ENCODE measurements around the gene CMC1.

CMC1 gene

GRCh38 chr3:28250999-28251398 lies 9.6 kb downstream of the CMC1 start:
- Mint-ChIP-seq H3K4me3 (no peak overlapping the region), H3K4me1 (peaks cover 22% of the 10 kb centered on the region), H3K27me3 (ENCODE audit: low read depth, poor library complexity) (no peaks in the 10 kb centered on the region), H3K36me3 (ENCODE audit: low read depth) (peaks cover 30% of the 10 kb centered on the region), H3K9me3 (no peaks in the 10 kb centered on the region), H3K27ac (peak overlapping the region; percentile 43)
- no peak for DNase-seq
- TF ChIP-seq, protein P1, sequence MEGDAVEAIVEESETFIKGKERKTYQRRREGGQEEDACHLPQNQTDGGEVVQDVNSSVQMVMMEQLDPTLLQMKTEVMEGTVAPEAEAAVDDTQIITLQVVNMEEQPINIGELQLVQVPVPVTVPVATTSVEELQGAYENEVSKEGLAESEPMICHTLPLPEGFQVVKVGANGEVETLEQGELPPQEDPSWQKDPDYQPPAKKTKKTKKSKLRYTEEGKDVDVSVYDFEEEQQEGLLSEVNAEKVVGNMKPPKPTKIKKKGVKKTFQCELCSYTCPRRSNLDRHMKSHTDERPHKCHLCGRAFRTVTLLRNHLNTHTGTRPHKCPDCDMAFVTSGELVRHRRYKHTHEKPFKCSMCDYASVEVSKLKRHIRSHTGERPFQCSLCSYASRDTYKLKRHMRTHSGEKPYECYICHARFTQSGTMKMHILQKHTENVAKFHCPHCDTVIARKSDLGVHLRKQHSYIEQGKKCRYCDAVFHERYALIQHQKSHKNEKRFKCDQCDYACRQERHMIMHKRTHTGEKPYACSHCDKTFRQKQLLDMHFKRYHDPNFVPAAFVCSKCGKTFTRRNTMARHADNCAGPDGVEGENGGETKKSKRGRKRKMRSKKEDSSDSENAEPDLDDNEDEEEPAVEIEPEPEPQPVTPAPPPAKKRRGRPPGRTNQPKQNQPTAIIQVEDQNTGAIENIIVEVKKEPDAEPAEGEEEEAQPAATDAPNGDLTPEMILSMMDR (IDR thresholded peaks at IDR 0.05): no peak

- H3K4me3 Mint-ChIP-seq: no peak overlapping the region
- TF ChIP-seq, protein P1 (IDR thresholded peaks at IDR 0.05): no peak
- no peak overlapping the region for H3K27ac Mint-ChIP-seq
- no peaks in the 10 kb centered on the region for H3K9me3 Mint-ChIP-seq
- H3K4me1 Mint-ChIP-seq: peaks cover 22% of the 10 kb centered on the region
- DNase-seq: no peak
- H3K36me3 Mint-ChIP-seq (ENCODE audit: low read depth): peaks cover 26% of the 10 kb centered on the region
- no peaks in the 10 kb centered on the region for H3K27me3 Mint-ChIP-seq (ENCODE audit: low read depth, poor library complexity)
Observed at GRCh38 chr3:28252001-28252431, 10.6 kb downstream of the CMC1 start.

DNA sequence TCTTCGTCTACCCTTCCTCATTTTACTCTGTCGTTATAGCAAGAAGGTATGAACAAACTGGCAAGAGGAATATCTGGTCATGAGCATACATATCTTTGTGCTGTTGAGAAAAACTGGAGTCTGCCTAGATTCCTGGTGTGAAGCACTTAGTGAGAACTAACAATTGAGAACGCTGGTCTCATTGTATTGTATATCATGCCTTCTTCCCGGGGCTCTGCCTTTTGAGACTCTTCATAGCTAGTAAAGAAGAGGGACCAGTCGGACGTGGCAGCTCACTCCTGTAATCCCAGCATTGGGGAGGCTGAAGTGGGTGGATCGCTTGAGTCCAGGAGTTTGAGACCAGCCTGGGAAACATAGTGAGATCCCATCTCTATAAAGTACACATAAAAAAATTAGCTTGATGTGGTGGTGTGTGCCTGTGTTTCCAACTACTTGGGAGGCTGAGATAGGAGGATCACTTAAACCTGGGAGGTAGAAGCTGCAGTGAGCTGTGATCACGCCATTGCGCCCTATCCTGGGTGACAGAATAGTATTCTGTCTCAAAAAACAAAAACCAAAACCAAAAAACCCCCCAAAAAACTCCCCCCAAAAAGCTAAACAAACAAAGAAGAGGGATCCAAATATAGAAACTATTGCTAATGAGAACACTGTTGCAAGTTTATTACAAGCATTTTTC lies 11.8 kb downstream of the CMC1 start:
- DNase-seq: no peak
- H3K36me3 Mint-ChIP-seq (ENCODE audit: low read depth): peaks cover 20% of the 10 kb centered on the region
- H3K27ac Mint-ChIP-seq: no peak overlapping the region
- H3K4me3 Mint-ChIP-seq: no peak overlapping the region
- H3K4me1 Mint-ChIP-seq: peaks cover 22% of the 10 kb centered on the region
- no peaks in the 10 kb centered on the region for H3K9me3 Mint-ChIP-seq
- no peaks in the 10 kb centered on the region for H3K27me3 Mint-ChIP-seq (ENCODE audit: low read depth, poor library complexity)
- TF ChIP-seq, protein P1 (IDR thresholded peaks at IDR 0.05): no peak

DNA sequence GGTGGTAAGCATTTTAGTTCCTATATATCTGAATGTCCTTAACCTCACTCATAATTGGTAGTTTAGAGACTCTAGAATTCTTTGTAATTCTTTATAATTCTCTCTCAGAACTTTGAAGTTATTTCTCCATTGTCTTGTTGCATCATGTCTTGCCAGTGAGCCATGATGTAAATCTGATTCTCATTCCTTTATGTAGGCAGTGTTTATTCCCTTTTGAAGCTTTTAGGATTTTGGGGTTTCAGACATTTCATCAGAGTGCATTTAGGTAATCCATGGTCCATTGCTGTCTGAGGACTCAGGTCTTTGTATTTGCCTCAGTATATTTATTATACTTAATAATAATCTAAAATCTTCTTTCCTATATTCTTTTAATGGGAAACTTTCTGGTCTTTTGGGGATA lies 20.6 kb downstream of the CMC1 start:
- Mint-ChIP-seq H3K27ac (no peak overlapping the region), H3K4me1 (no peaks in the 10 kb centered on the region)

GRCh38 chr3:28265641-28266040 lies 24.2 kb downstream of the CMC1 start:
- Mint-ChIP-seq H3K4me1 (no peaks in the 10 kb centered on the region), H3K9me3 (peaks cover 9% of the 10 kb centered on the region), H3K4me3 (no peak overlapping the region), H3K36me3 (ENCODE audit: low read depth) (peaks cover 36% of the 10 kb centered on the region), H3K27ac (no peak overlapping the region), H3K27me3 (ENCODE audit: low read depth, poor library complexity) (no peaks in the 10 kb centered on the region)
- DNase-seq: no peak
- TF ChIP-seq, protein P1 (IDR thresholded peaks at IDR 0.05): no peak

More for the DNA sequence above, 20.6 kb downstream of the CMC1 start:
- Mint-ChIP-seq H3K36me3 (ENCODE audit: low read depth) (peaks cover 20% of the 10 kb centered on the region), H3K27me3 (ENCODE audit: low read depth, poor library complexity) (no peaks in the 10 kb centered on the region), H3K4me3 (no peak overlapping the region), H3K9me3 (no peaks in the 10 kb centered on the region)
- TF ChIP-seq, protein P1 (IDR thresholded peaks at IDR 0.05): no peak
- DNase-seq: no peak

Data from nephron progenitor cell (in vitro differentiated cells).